ENCODE measurements around the gene BBLN.
A peak's percentile ranks its signal among the peaks of the same experiment; 100 is the strongest.
"Not testable (repeated sequence)": the region's sequence is repeated elsewhere in the genome, so short reads cannot be mapped to it uniquely, and the experiment has no call there.

The BBLN gene

GRCh38 chr9:128124873-128125579 is 35.0 kb upstream of the BBLN start:
- peak; percentile 41 for DNase-seq (ENCODE audit: low spot score)

- DNase-seq (ENCODE audit: low spot score), result no peak
Observed at GRCh38 chr9:128125580-128126354, 34.3 kb upstream of the BBLN start.

GRCh38 chr9:128127568-128127989 is 32.5 kb upstream of the BBLN start, which contains the start of gene PTGES2:
PTGES2 (minus strand) TSS chr9:128127729; CDS start chr9:128127717, 12 bp downstream.
- DNase-seq (ENCODE audit: low spot score), result peak; percentile 81

GRCh38 chr9:128127990-128128835 is 31.9 kb upstream of the BBLN start:
- DNase-seq (ENCODE audit: low spot score), result peak; percentile 91

GRCh38 chr9:128128836-128129590 is 31.1 kb upstream of the BBLN start:
- no peak for DNase-seq (ENCODE audit: low spot score)

- DNase-seq (ENCODE audit: low spot score), result not testable (repeated sequence)
Observed at GRCh38 chr9:128129976-128130590, 30.0 kb upstream of the BBLN start.

- DNase-seq (ENCODE audit: low spot score), result not testable (repeated sequence)
Observed at GRCh38 chr9:128130651-128131050, 29.4 kb upstream of the BBLN start.

- DNase-seq (ENCODE audit: low spot score), result not testable (repeated sequence)
Observed at GRCh38 chr9:128131346-128131745, 28.7 kb upstream of the BBLN start.

- DNase-seq (ENCODE audit: low spot score), result not testable (repeated sequence)
Observed at GRCh38 chr9:128132139-128132538, 27.9 kb upstream of the BBLN start.

- not testable (repeated sequence) for DNase-seq (ENCODE audit: low spot score)
Observed at GRCh38 chr9:128135561-128135960, 24.5 kb upstream of the BBLN start.

GRCh38 chr9:128136816-128137793 is 23.0 kb upstream of the BBLN start:
- no peak for DNase-seq (ENCODE audit: low spot score)

GRCh38 chr9:128138001-128138400 is 22.1 kb upstream of the BBLN start:
- DNase-seq (ENCODE audit: low spot score), result no peak

GRCh38 chr9:128139621-128140020 is 20.4 kb upstream of the BBLN start:
- no peak for DNase-seq (ENCODE audit: low spot score)

- no peak for DNase-seq (ENCODE audit: low spot score)
Observed at GRCh38 chr9:128141604-128142003, 18.5 kb upstream of the BBLN start.

GRCh38 chr9:128142061-128142460 is 18.0 kb upstream of the BBLN start:
- DNase-seq (ENCODE audit: low spot score), result no peak

- DNase-seq (ENCODE audit: low spot score), result no peak
Observed at GRCh38 chr9:128142596-128142995, 17.5 kb upstream of the BBLN start.

GRCh38 chr9:128143525-128144238 is 16.4 kb upstream of the BBLN start:
- DNase-seq (ENCODE audit: low spot score), result no peak

GRCh38 chr9:128144239-128145181 is 15.6 kb upstream of the BBLN start:
- no peak for DNase-seq (ENCODE audit: low spot score)
